SJSA1 (cell line): ENCODE results near the gene HOMER2. TPM values are rescaled to one million over a fixed set of nuclear protein-coding genes. Genes with fewer than 3 reads are reported as not detected.

ENCODE experiments used
- DNase-seq, 2 experiments: peaks; one replicate each; pipeline ENCODE4 v3.0.0-alpha.2; 2015 to 2020; ENCODE audit warnings: low spot score in 2 of 2, low read depth in 1 of 2
- H3K27ac ChIP-seq: fragments of 250-450 bp; sonication (Bioruptor Pico); 2 replicates; pipeline ENCODE4 v1.5.1; 2020; ENCODE audit warnings: mild to moderate bottlenecking, moderate library complexity
- H3K27me3 ChIP-seq: fragments of 250-450 bp; sonication (Bioruptor Pico); replicated peaks from 2 replicates; pipeline ENCODE4 v1.5.1; 2020; ENCODE audit warnings: mild to moderate bottlenecking, moderate library complexity
- H3K36me3 ChIP-seq: fragments of 250-450 bp; sonication (Bioruptor Pico); 2 replicates; pipeline ENCODE4 v1.5.1; 2020; ENCODE audit warnings: mild to moderate bottlenecking
- H3K4me1 ChIP-seq: fragments of 250-450 bp; sonication (Bioruptor Pico); replicated peaks from 2 replicates; pipeline ENCODE4 v1.6.1; 2021; ENCODE audit warnings: mild to moderate bottlenecking
- H3K4me3 ChIP-seq: fragments of 250-450 bp; sonication (Bioruptor Pico); 2 replicates; pipeline ENCODE4 v1.5.1; 2020; ENCODE audit warnings: mild to moderate bottlenecking
- H3K9me3 ChIP-seq: fragments of 250-450 bp; sonication (Bioruptor Pico); replicated peaks from 2 replicates; pipeline ENCODE4 v1.5.1; 2020; ENCODE audit warnings: mild to moderate bottlenecking
- total RNA-seq: library from RNA; depleted of rRNA; stranded (reverse); fragments of >200 nt; shearing (Covaris generic); gene quantifications from 2 replicates; pipeline ENCODE4 v1.2.3, GENCODE V29; 2014

The HOMER2 gene
- total RNA-seq, 1 experiment from 2014 or later = 1.2 TPM

GRCh38 chr15:82977076-82977475 lies 24.6 kb upstream of the HOMER2 start:
- Histone ChIP-seq H3K27me3 (no peaks in the 10 kb centered on the region), H3K36me3 (no peaks in the 10 kb centered on the region), H3K4me1 (no peaks in the 10 kb centered on the region), H3K27ac (no peak overlapping the region), H3K4me3 (no peak overlapping the region), H3K9me3 (no peaks in the 10 kb centered on the region)
- no peak for DNase-seq

GRCh38 chr15:82972990-82973389 lies 20.5 kb upstream of the HOMER2 start:
- Histone ChIP-seq H3K4me1 (no peaks in the 10 kb centered on the region), H3K27ac (no peak overlapping the region), H3K9me3 (no peaks in the 10 kb centered on the region), H3K4me3 (no peak overlapping the region), H3K36me3 (no peaks in the 10 kb centered on the region), H3K27me3 (no peaks in the 10 kb centered on the region)
- no peak for DNase-seq

- no peak for DNase-seq
- H3K9me3 ChIP-seq = no peaks in the 10 kb centered on the region
- H3K27ac ChIP-seq = no peak overlapping the region
- no peaks in the 10 kb centered on the region for H3K4me1 ChIP-seq
- no peaks in the 10 kb centered on the region for H3K36me3 ChIP-seq
- H3K4me3 ChIP-seq = no peak overlapping the region
- no peaks in the 10 kb centered on the region for H3K27me3 ChIP-seq
Observed at GRCh38 chr15:82971218-82971984, 18.9 kb upstream of the HOMER2 start.

- Histone ChIP-seq H3K4me3 (no peak overlapping the region), H3K27me3 (no peaks in the 10 kb centered on the region), H3K4me1 (no peaks in the 10 kb centered on the region), H3K36me3 (no peaks in the 10 kb centered on the region), H3K9me3 (no peaks in the 10 kb centered on the region), H3K27ac (no peak overlapping the region)
- no peak for DNase-seq
Observed at GRCh38 chr15:82970696-82971095, 18.2 kb upstream of the HOMER2 start.

- H3K27ac ChIP-seq = no peak overlapping the region
- H3K4me1 ChIP-seq = no peaks in the 10 kb centered on the region
- no peaks in the 10 kb centered on the region for H3K27me3 ChIP-seq
- no peak for DNase-seq
- H3K4me3 ChIP-seq = no peak overlapping the region
- no peaks in the 10 kb centered on the region for H3K36me3 ChIP-seq
- no peaks in the 10 kb centered on the region for H3K9me3 ChIP-seq
Observed at GRCh38 chr15:82970078-82970686, 17.7 kb upstream of the HOMER2 start.

DNA sequence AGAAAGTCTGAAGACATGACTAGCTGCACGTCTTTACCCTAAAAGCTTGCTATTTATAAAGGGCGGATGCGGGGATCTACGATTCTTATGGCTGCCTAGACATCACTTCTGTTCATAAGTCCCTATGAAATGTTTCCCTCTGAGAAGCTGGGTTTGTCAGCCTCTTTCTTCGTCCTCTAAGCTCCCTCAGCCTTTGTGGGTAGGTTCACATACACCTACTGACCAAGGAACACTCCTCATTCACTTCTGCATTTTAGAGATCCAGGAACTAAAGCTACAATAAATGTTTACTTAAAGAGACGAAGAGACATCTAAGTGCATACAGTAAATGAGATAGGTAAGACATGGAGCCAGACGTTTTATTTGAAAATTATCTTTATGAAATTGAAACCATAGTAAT lies 16.8 kb upstream of the HOMER2 start:
- no peak overlapping the region for H3K4me3 ChIP-seq
- no peaks in the 10 kb centered on the region for H3K27me3 ChIP-seq
- DNase-seq = no peak
- no peak overlapping the region for H3K27ac ChIP-seq
- no peaks in the 10 kb centered on the region for H3K36me3 ChIP-seq
- no peaks in the 10 kb centered on the region for H3K9me3 ChIP-seq
- H3K4me1 ChIP-seq = no peaks in the 10 kb centered on the region

DNA sequence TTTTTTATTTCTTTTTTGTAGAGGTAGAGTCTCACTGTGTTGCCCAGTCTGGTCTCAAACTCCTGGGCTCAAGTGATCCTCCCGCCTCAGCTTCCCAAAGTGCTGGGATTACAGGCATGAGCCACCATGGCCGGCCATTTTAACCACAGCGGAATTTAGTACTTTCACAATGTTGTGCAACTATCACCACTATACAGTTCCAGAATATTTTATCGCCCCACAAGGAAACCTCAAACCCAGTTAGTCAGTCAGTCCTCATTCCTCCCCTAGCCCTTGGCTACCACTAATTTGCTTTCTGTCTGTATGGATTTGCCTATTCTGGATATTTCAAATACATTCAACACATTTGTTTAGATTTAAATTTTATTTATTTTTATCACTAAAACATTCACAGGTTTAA lies 15.5 kb upstream of the HOMER2 start:
- Histone ChIP-seq H3K36me3 (no peaks in the 10 kb centered on the region), H3K27ac (no peak overlapping the region), H3K4me1 (no peaks in the 10 kb centered on the region), H3K27me3 (no peaks in the 10 kb centered on the region), H3K4me3 (no peak overlapping the region), H3K9me3 (no peaks in the 10 kb centered on the region)
- no peak for DNase-seq

DNA sequence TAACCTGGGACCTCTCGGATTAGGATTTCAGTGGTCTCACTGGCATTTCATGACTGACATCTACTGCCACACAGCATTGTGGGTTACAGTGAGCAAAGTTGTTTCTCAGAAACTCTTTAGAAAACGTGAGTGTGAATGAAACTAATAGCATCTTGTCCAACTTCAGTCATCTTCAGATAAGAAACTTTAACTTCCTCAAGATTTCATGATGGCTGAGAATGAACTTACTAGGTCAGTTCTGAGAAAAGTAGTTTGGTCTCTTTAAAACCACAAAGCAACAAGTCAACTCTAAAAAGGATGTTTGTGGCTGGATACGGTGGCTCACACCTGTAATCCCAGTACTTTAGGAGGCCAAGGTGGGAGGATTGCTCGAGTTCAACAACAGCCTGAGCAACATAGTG lies 14.2 kb upstream of the HOMER2 start:
- H3K36me3 ChIP-seq = no peaks in the 10 kb centered on the region
- no peak overlapping the region for H3K4me3 ChIP-seq
- no peaks in the 10 kb centered on the region for H3K27me3 ChIP-seq
- no peaks in the 10 kb centered on the region for H3K4me1 ChIP-seq
- no peaks in the 10 kb centered on the region for H3K9me3 ChIP-seq
- no peak overlapping the region for H3K27ac ChIP-seq
- no peak for DNase-seq

- H3K9me3 ChIP-seq = no peaks in the 10 kb centered on the region
- no peaks in the 10 kb centered on the region for H3K36me3 ChIP-seq
- H3K4me1 ChIP-seq = no peaks in the 10 kb centered on the region
- no peaks in the 10 kb centered on the region for H3K27me3 ChIP-seq
- H3K27ac ChIP-seq = no peak overlapping the region
- no peak for DNase-seq
- H3K4me3 ChIP-seq = no peak overlapping the region
Observed at GRCh38 chr15:82964890-82965289, 12.4 kb upstream of the HOMER2 start.

GRCh38 chr15:82963471-82964341 lies 11.2 kb upstream of the HOMER2 start:
- no peak for DNase-seq
- no peaks in the 10 kb centered on the region for H3K27me3 ChIP-seq
- no peaks in the 10 kb centered on the region for H3K4me1 ChIP-seq
- no peak overlapping the region for H3K4me3 ChIP-seq
- H3K27ac ChIP-seq = no peak overlapping the region
- no peaks in the 10 kb centered on the region for H3K9me3 ChIP-seq
- no peaks in the 10 kb centered on the region for H3K36me3 ChIP-seq

DNA sequence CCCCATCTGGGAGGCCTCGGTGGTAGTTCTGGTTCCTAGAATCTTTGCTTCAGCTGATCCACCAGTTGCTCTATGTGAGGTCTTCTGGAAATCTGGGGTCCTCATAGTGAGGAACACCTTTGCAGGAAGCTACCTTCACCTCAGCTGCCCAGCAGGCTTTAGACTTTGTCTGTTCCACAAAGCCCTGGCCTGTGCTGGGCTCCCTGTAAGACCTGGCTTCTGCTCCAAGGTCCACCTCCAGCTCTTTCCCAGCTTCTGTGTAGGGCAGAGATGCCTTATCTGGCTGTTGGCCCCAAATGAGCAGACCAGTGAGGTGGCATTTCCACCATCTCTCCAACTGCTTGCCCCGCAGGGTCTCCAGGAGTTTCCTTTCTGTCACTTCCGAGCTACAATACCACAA lies 8.2 kb upstream of the HOMER2 start:
- no peaks in the 10 kb centered on the region for H3K27me3 ChIP-seq
- no peak overlapping the region for H3K4me3 ChIP-seq
- no peaks in the 10 kb centered on the region for H3K36me3 ChIP-seq
- H3K9me3 ChIP-seq = no peaks in the 10 kb centered on the region
- H3K27ac ChIP-seq = no peak overlapping the region
- no peaks in the 10 kb centered on the region for H3K4me1 ChIP-seq
- DNase-seq = no peak

DNA sequence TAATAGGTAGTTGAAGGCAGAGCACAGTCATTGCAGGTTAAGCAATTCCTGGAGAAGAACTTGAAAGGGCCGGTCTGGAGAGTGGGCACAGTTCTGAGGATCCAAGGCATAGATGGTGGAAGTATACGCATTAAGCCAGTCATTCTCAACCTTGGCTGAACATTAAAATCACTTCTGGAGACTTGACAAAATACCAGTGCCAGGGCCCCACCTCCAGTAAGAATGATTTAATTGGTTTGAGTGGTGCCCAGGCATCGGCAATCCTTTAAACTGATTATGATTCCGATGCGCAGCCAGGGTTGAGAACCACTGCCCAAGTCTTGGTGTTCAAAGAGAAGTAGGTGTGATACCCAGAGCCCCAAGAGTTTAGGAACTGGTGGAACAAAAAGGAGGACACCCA lies 6.9 kb upstream of the HOMER2 start:
- DNase-seq = no peak

GRCh38 chr15:82958638-82959037 lies 6.1 kb upstream of the HOMER2 start:
- Histone ChIP-seq H3K4me3 (no peak overlapping the region), H3K27ac (no peak overlapping the region), H3K27me3 (no peaks in the 10 kb centered on the region), H3K36me3 (no peaks in the 10 kb centered on the region), H3K9me3 (no peaks in the 10 kb centered on the region), H3K4me1 (no peaks in the 10 kb centered on the region)
- no peak for DNase-seq

More for the DNA sequence above, 6.9 kb upstream of the HOMER2 start:
- H3K4me3 ChIP-seq = no peak overlapping the region
- H3K36me3 ChIP-seq = no peaks in the 10 kb centered on the region
- no peaks in the 10 kb centered on the region for H3K4me1 ChIP-seq
- H3K27ac ChIP-seq = no peak overlapping the region
- H3K27me3 ChIP-seq = no peaks in the 10 kb centered on the region
- no peaks in the 10 kb centered on the region for H3K9me3 ChIP-seq
